ENCODE measurements around the gene ZNF76. TPM values are rescaled to one million over a fixed set of nuclear protein-coding genes. Genes with fewer than 3 reads are reported as not detected.

Gene ZNF76
- total and polyA plus RNA-seq, 2 of the 13 experiments (the other 11 are each of a cell fraction or from before 2014, with no cell fraction given) = 13.2 to 26.4 TPM

- TF ChIP-seq RARA (CRISPR knock-in tag; IDR thresholded peaks at IDR 0.05) (no peak), CCDC6 (CRISPR knock-in tag; IDR thresholded peaks at IDR 0.05) (no peak), SNAPC2 (CRISPR knock-in tag; IDR thresholded peaks at IDR 0.05) (no peak), PRMT3 (CRISPR knock-in tag; IDR thresholded peaks at IDR 0.05; ENCODE audit: borderline replicate concordance, low read depth) (no peak), ZNF788 (CRISPR knock-in tag; IDR thresholded peaks at IDR 0.05; ENCODE audit: borderline replicate concordance) (no peak), BCLAF1 (IDR thresholded peaks at IDR 0.05) (no peak), THYN1 (CRISPR knock-in tag; IDR thresholded peaks at IDR 0.05; ENCODE audit: borderline replicate concordance, low read depth) (no peak), ZSCAN30 (CRISPR knock-in tag; IDR thresholded peaks at IDR 0.05) (no peak), AGO2 (optimal IDR thresholded peaks at IDR 0.05; ENCODE audit: low read depth, low read length) (no peak), PCBP1 (IDR thresholded peaks at IDR 0.05; ENCODE audit: borderline replicate concordance, low read depth, low read length) (no peak), ZNF441 (CRISPR knock-in tag; IDR thresholded peaks at IDR 0.05; ENCODE audit: borderline replicate concordance) (no peak), ATF7-NPFF (CRISPR knock-in tag; IDR thresholded peaks at IDR 0.05; ENCODE audit: low read depth) (no peak), YEATS4 (CRISPR knock-in tag; IDR thresholded peaks at IDR 0.05; ENCODE audit: borderline replicate concordance) (no peak), ZFP36 (IDR thresholded peaks at IDR 0.05; ENCODE audit: borderline replicate concordance, low read depth, low read length, partially characterized antibody) (no peak), ZNF614 (CRISPR knock-in tag; IDR thresholded peaks at IDR 0.05; ENCODE audit: borderline replicate concordance) (no peak), ATF1 (CRISPR knock-in tag; IDR thresholded peaks at IDR 0.05) (no peak), USF2 (IDR thresholded peaks at IDR 0.05; ENCODE audit: low read depth, low read length) (peak; percentile 72), USF2 (CRISPR knock-in tag; IDR thresholded peaks at IDR 0.05; ENCODE audit: borderline replicate concordance) (peak; percentile 86; the same call in 1 of the 2 replicates), SNRNP70 (IDR thresholded peaks at IDR 0.05; ENCODE audit: low read depth, low read length) (no peak), ZBTB7B (CRISPR knock-in tag; IDR thresholded peaks at IDR 0.05) (no peak), HOXA7 (CRISPR knock-in tag; IDR thresholded peaks at IDR 0.05) (no peak), NFYC (CRISPR knock-in tag; IDR thresholded peaks at IDR 0.05) (peak; percentile 82), NR1H2 (CRISPR knock-in tag; IDR thresholded peaks at IDR 0.05; ENCODE audit: borderline replicate concordance, low read depth) (no peak), PAX8 (CRISPR knock-in tag; IDR thresholded peaks at IDR 0.05; ENCODE audit: borderline replicate concordance) (no peak)
- TF ChIP-seq, protein P1, sequence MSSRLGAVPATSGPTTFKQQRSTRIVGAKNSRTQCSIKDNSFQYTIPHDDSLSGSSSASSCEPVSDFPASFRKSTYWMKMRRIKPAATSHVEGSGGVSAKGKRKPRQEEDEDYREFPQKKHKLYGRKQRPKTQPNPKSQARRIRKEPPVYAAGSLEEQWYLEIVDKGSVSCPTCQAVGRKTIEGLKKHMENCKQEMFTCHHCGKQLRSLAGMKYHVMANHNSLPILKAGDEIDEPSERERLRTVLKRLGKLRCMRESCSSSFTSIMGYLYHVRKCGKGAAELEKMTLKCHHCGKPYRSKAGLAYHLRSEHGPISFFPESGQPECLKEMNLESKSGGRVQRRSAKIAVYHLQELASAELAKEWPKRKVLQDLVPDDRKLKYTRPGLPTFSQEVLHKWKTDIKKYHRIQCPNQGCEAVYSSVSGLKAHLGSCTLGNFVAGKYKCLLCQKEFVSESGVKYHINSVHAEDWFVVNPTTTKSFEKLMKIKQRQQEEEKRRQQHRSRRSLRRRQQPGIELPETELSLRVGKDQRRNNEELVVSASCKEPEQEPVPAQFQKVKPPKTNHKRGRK (CRISPR knock-in tag; IDR thresholded peaks at IDR 0.05) = peak; percentile 58; the same call in 1 of the 2 replicates
Observed at GRCh38 chr6:35328108-35328723, 68.7 kb downstream of the ZNF76 start (continued).
